ENCODE data around the gene SLC46A3. TPM values are rescaled to one million over a fixed set of nuclear protein-coding genes. Genes with fewer than 3 reads are reported as not detected.

The SLC46A3 gene, protein sequence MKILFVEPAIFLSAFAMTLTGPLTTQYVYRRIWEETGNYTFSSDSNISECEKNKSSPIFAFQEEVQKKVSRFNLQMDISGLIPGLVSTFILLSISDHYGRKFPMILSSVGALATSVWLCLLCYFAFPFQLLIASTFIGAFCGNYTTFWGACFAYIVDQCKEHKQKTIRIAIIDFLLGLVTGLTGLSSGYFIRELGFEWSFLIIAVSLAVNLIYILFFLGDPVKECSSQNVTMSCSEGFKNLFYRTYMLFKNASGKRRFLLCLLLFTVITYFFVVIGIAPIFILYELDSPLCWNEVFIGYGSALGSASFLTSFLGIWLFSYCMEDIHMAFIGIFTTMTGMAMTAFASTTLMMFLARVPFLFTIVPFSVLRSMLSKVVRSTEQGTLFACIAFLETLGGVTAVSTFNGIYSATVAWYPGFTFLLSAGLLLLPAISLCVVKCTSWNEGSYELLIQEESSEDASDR
- 10 to 100 TPM in 1 of 2 donors, 1 to 10 TPM in 1; 8.2 to 16.8 TPM for total RNA-seq

- no peaks in the 10 kb centered on the region for H3K27me3 ChIP-seq (replicated peaks; ENCODE audit: insufficient read depth)
- peak; percentile 23 for TF ChIP-seq POLR2A (IDR thresholded peaks at IDR 0.05)
- TF ChIP-seq, protein P1, sequence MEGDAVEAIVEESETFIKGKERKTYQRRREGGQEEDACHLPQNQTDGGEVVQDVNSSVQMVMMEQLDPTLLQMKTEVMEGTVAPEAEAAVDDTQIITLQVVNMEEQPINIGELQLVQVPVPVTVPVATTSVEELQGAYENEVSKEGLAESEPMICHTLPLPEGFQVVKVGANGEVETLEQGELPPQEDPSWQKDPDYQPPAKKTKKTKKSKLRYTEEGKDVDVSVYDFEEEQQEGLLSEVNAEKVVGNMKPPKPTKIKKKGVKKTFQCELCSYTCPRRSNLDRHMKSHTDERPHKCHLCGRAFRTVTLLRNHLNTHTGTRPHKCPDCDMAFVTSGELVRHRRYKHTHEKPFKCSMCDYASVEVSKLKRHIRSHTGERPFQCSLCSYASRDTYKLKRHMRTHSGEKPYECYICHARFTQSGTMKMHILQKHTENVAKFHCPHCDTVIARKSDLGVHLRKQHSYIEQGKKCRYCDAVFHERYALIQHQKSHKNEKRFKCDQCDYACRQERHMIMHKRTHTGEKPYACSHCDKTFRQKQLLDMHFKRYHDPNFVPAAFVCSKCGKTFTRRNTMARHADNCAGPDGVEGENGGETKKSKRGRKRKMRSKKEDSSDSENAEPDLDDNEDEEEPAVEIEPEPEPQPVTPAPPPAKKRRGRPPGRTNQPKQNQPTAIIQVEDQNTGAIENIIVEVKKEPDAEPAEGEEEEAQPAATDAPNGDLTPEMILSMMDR (IDR thresholded peaks at IDR 0.05) = no peak
- TF ChIP-seq POLR2AphosphoS5 (IDR thresholded peaks at IDR 0.05) = peak; percentile 61
- no peaks in the 10 kb centered on the region for H3K9me3 ChIP-seq
- whole genome bisulfite sequencing = 1% methylated on average over 57 of the region's 78 CpGs
- peak within 1 kb of the TSS; percentile 73 to 74 for H3K27ac ChIP-seq
- intact Hi-C loops (cut with DNase I) = loop anchor here (5.0 kb wide), 1 partner anchor 61 kb away; the partner anchor contains the start of gene POMP
- H3K36me3 ChIP-seq = no peaks in the 10 kb centered on the region
- peak within 1 kb of the TSS; percentile 37 to 48 for H3K4me3 ChIP-seq
- H3K4me1 ChIP-seq (replicated peaks) = no peaks in the 10 kb centered on the region
- DNase-seq (ENCODE audit: low spot score) = peak; percentile 84
These were observed at the start of gene SLC46A3 for GRCh38 chr13:28718543-28719226. Gene SLC46A3, minus strand, starts transcription at chr13:28718970. Its CDS starts 972 bp downstream, at chr13:28717998.

- Histone ChIP-seq H3K27me3 (replicated peaks; ENCODE audit: insufficient read depth) (no peaks in the 10 kb centered on the region), H3K4me3 (no peak overlapping the region), H3K27ac (no peak overlapping the region), H3K4me1 (replicated peaks) (no peaks in the 10 kb centered on the region), H3K36me3 (no peaks in the 10 kb centered on the region), H3K9me3 (no peaks in the 10 kb centered on the region)
- 86% methylated on average over 4 of the region's 4 CpGs for WGBS
- no peak for DNase-seq (ENCODE audit: low spot score)
- TF ChIP-seq, protein P1 (IDR thresholded peaks at IDR 0.05) = no peak
- TF ChIP-seq POLR2AphosphoS5 (IDR thresholded peaks at IDR 0.05) (no peak), POLR2A (IDR thresholded peaks at IDR 0.05) (no peak)
- intact Hi-C loops (cut with DNase I) = no loop called here
These were observed 45.1 kb upstream of the SLC46A3 start for GRCh38 chr13:28763887-28764286.

- no peak for DNase-seq (ENCODE audit: low spot score)
- no peaks in the 10 kb centered on the region for H3K9me3 ChIP-seq
- H3K4me3 ChIP-seq = no peak overlapping the region
- 70% methylated on average over 4 of the region's 4 CpGs for WGBS
- no peaks in the 10 kb centered on the region for H3K27me3 ChIP-seq (replicated peaks; ENCODE audit: insufficient read depth)
- H3K36me3 ChIP-seq = no peaks in the 10 kb centered on the region
- H3K27ac ChIP-seq = no peak overlapping the region
- no peak for TF ChIP-seq POLR2AphosphoS5 (IDR thresholded peaks at IDR 0.05)
- TF ChIP-seq, protein P1 (IDR thresholded peaks at IDR 0.05) = no peak
- no peak for TF ChIP-seq POLR2A (IDR thresholded peaks at IDR 0.05)
- intact Hi-C loops (cut with DNase I) = no loop called here
- H3K4me1 ChIP-seq (replicated peaks) = no peaks in the 10 kb centered on the region
These were observed 42.8 kb upstream of the SLC46A3 start for GRCh38 chr13:28761586-28761985.

DNA sequence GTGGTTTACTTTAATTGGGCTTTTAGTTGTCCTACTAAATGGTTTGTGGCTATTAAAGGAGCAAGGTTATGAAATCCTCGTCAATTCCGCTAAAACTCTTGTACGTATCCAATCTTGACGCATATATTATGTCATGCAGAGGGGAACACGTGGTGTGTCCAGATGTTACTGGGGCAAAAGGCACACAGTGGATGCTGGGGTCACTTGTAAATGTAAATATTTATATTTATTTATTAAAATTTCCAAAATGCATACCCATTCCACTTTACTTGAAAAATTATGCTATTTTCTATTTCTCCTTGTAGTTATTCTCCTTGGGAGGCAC, 36.7 kb upstream of the SLC46A3 start:
- Histone ChIP-seq H3K9me3 (no peaks in the 10 kb centered on the region), H3K36me3 (no peaks in the 10 kb centered on the region), H3K27ac (no peak overlapping the region), H3K27me3 (replicated peaks; ENCODE audit: insufficient read depth) (no peaks in the 10 kb centered on the region), H3K4me1 (replicated peaks) (no peaks in the 10 kb centered on the region), H3K4me3 (no peak overlapping the region)
- intact Hi-C loops (cut with DNase I) = no loop called here
- TF ChIP-seq POLR2AphosphoS5 (IDR thresholded peaks at IDR 0.05) (no peak), POLR2A (IDR thresholded peaks at IDR 0.05) (no peak)
- TF ChIP-seq, protein P1 (IDR thresholded peaks at IDR 0.05) = no peak
- 26% methylated on average over 5 of the region's 5 CpGs for WGBS
- no peak for DNase-seq (ENCODE audit: low spot score)
